HepG2 (cell line): Measurements from ENCODE around the gene HID1. TPM values are rescaled to one million over a fixed set of nuclear protein-coding genes. Genes with fewer than 3 reads are reported as not detected.

Experiments used
- FOXA3 ChIP-seq: IDR thresholded peaks from 2 replicates; pipeline ENCODE4 v1.6.1; 2016; ENCODE audit warnings: missing genetic modification reagents, missing compliant biosample characterization
- NCOA2 ChIP-seq: sonication (generic); formaldehyde crosslinking; IDR thresholded peaks from 2 replicates; pipeline ENCODE4 v1.8.0; 2022; ENCODE audit warnings: inconsistent platforms
- SP1 ChIP-seq, 2 experiments: fragments of 450-650 bp in 1 of 2; sonication (generic) in 1 of 2; formaldehyde crosslinking in 1 of 2; IDR thresholded peaks; 2 replicates each; pipeline versions ENCODE4 v1.4.0 to v1.6.1; 2016 to 2020; ENCODE audit warnings: missing genetic modification reagents in 1 of 2
- SP2 ChIP-seq: sonication (generic); formaldehyde crosslinking; IDR thresholded peaks from 2 replicates; pipeline ENCODE4 v1.5.1; 2020; ENCODE audit warnings: mild to moderate bottlenecking, missing genetic modification reagents
- ZC3H13 ChIP-seq: sonication (generic); formaldehyde crosslinking; IDR thresholded peaks from 2 replicates; pipeline ENCODE4 v1.8.1; 2023; ENCODE audit warnings: mild to moderate bottlenecking, missing genetic modification reagents, moderate library complexity
- ZNF225 ChIP-seq: sonication (generic); formaldehyde crosslinking; IDR thresholded peaks from 2 replicates; pipeline ENCODE4 v1.4.0; 2020; ENCODE audit warnings: mild to moderate bottlenecking, missing genetic modification reagents
- ZNF550 ChIP-seq: sonication (generic); formaldehyde crosslinking; IDR thresholded peaks from 2 replicates; pipeline ENCODE4 v1.4.0; 2020; ENCODE audit warnings: mild to moderate bottlenecking, missing genetic modification reagents, borderline replicate concordance
- ZNF558 ChIP-seq: sonication (generic); formaldehyde crosslinking; IDR thresholded peaks from 2 replicates; pipeline ENCODE4 v1.9.0; 2022; ENCODE audit warnings: mild to moderate bottlenecking, missing genetic modification reagents, borderline replicate concordance
- ZNF562 ChIP-seq: sonication (generic); formaldehyde crosslinking; IDR thresholded peaks from 2 replicates; pipeline ENCODE4 v1.8.0; 2022; ENCODE audit warnings: missing genetic modification reagents, borderline replicate concordance
- ZNF605 ChIP-seq: sonication (generic); formaldehyde crosslinking; IDR thresholded peaks from 2 replicates; pipeline ENCODE4 v1.8.0; 2022; ENCODE audit warnings: mild to moderate bottlenecking, missing genetic modification reagents
- polyA plus RNA-seq, 8 experiments: library from polyadenylated mRNA; depleted of rRNA in 3 of 8; stranded (reverse) in 7 of 8; unstranded in 1 of 8; fragments of >200 nt; fragmentation: Illumina TruSeq in 4 of 8; extraction: Trizol in 4 of 8; gene quantifications; 2 replicates each; pipeline versions ENCODE4 v1.2.1 to v1.2.3, GENCODE V29; 2011 to 2016; ENCODE audit warnings: low read depth in 4 of 8, missing spikeins in 1 of 8, mixed read lengths in 1 of 8; ENCODE audit not compliant: insufficient read depth in 1 of 8
- total RNA-seq, 5 experiments: library from RNA; depleted of rRNA; stranded (reverse); fragments of >200 nt; fragmentation: Illumina TruSeq; extraction: Trizol; gene quantifications; 2 replicates each; pipeline ENCODE4 v1.2.3, GENCODE V29; 2016; ENCODE audit warnings: low read depth in 1 of 5
- TF ChIP-seq, protein P1 (sequence below): sonication (generic); formaldehyde crosslinking; conservative IDR thresholded peaks from 2 replicates; pipeline ENCODE4 v1.8.0; 2022; ENCODE audit warnings: mild to moderate bottlenecking, moderate library complexity, missing genetic modification reagents
- TF ChIP-seq, protein P2 (sequence below): sonication (generic); formaldehyde crosslinking; IDR thresholded peaks from 2 replicates; pipeline ENCODE4 v1.8.1; 2023; ENCODE audit warnings: mild to moderate bottlenecking, missing genetic modification reagents
- TF ChIP-seq, protein P3 (sequence below): sonication (generic); formaldehyde crosslinking; IDR thresholded peaks from 2 replicates; pipeline ENCODE4 v1.4.0; 2020; ENCODE audit warnings: missing genetic modification reagents
- TF ChIP-seq, protein P4 (sequence below): sonication (generic); formaldehyde crosslinking; IDR thresholded peaks from 2 replicates; pipeline ENCODE4 v1.8.0; 2022; ENCODE audit warnings: mild to moderate bottlenecking, missing genetic modification reagents, moderate library complexity
- TF ChIP-seq, protein P5 (sequence below): IDR thresholded peaks from 2 replicates; pipeline ENCODE4 v1.6.1; 2016; ENCODE audit warnings: missing biosample characterization, missing genetic modification reagents, low read depth

HID1 gene
- total and polyA plus RNA-seq, 2 of the 13 experiments (the other 11 are each of a cell fraction or from before 2014, with no cell fraction given): 2.1 to 10.6 TPM

DNA sequence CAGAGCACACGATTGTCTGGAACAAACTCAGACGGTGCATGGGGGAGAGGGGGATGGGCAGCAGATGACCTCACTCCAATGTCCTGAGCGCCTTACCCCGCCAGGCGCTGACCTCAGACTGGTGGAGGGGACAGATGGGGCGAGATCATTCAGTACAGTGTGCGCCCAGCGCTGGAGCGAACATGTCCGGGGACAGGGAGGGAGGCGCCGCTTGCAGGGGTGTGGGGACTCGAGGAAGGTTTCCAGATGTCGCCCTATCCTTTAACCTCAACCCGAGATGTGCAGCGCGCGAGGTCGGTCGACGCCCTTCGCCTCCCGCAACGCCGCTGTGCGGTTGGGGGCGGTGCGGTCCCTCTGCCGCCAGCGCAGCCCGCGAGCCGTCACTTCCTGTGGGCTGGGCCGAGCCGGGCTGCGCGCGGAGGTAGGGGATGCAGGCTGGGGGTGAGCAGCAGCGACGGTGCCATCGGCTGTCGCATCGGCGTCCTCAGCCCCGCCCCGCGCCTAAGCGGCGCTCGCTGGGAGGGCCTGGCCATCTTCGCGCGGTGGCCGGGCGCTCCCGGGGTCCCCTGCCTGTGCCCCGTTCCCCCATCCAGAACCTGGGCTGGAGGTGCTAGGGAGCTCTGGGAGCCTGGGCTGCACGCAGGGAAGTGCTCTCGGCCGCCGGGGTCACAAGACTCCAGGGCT, 9.6 kb upstream of the HID1 start (continued):
- TF ChIP-seq, protein P1, sequence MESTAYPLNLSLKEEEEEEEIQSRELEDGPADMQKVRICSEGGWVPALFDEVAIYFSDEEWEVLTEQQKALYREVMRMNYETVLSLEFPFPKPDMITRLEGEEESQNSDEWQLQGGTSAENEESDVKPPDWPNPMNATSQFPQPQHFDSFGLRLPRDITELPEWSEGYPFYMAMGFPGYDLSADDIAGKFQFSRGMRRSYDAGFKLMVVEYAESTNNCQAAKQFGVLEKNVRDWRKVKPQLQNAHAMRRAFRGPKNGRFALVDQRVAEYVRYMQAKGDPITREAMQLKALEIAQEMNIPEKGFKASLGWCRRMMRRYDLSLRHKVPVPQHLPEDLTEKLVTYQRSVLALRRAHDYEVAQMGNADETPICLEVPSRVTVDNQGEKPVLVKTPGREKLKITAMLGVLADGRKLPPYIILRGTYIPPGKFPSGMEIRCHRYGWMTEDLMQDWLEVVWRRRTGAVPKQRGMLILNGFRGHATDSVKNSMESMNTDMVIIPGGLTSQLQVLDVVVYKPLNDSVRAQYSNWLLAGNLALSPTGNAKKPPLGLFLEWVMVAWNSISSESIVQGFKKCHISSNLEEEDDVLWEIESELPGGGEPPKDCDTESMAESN (CRISPR knock-in tag): peak; percentile 78
- TF ChIP-seq SP2 (CRISPR knock-in tag) (peak; percentile 73), ZNF225 (CRISPR knock-in tag) (0 out of 2 replicates have a peak, but pooled peaks have one; percentile 77), FOXA3 (CRISPR knock-in tag) (peak; percentile 62), ZC3H13 (peak; percentile 66; the same call in 1 of the 2 replicates), NCOA2 (CRISPR knock-in tag) (peak; percentile 16; the same call in 1 of the 2 replicates), ZNF605 (CRISPR knock-in tag) (no peak), SP1 (IDR thresholded peaks at IDR 0.05) (no peak), SP1 (CRISPR knock-in tag; IDR thresholded peaks at IDR 0.05) (peak; percentile 79), ZNF550 (0 out of 2 replicates have a peak, but pooled peaks have one; percentile 59), ZNF562 (CRISPR knock-in tag) (no peak), ZNF558 (CRISPR knock-in tag) (no peak; the same call in 1 of the 2 replicates)
- TF ChIP-seq, protein P2, sequence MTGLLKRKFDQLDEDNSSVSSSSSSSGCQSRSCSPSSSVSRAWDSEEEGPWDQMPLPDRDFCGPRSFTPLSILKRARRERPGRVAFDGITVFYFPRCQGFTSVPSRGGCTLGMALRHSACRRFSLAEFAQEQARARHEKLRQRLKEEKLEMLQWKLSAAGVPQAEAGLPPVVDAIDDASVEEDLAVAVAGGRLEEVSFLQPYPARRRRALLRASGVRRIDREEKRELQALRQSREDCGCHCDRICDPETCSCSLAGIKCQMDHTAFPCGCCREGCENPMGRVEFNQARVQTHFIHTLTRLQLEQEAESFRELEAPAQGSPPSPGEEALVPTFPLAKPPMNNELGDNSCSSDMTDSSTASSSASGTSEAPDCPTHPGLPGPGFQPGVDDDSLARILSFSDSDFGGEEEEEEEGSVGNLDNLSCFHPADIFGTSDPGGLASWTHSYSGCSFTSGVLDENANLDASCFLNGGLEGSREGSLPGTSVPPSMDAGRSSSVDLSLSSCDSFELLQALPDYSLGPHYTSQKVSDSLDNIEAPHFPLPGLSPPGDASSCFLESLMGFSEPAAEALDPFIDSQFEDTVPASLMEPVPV (CRISPR knock-in tag): peak; percentile 96
- TF ChIP-seq, protein P3, sequence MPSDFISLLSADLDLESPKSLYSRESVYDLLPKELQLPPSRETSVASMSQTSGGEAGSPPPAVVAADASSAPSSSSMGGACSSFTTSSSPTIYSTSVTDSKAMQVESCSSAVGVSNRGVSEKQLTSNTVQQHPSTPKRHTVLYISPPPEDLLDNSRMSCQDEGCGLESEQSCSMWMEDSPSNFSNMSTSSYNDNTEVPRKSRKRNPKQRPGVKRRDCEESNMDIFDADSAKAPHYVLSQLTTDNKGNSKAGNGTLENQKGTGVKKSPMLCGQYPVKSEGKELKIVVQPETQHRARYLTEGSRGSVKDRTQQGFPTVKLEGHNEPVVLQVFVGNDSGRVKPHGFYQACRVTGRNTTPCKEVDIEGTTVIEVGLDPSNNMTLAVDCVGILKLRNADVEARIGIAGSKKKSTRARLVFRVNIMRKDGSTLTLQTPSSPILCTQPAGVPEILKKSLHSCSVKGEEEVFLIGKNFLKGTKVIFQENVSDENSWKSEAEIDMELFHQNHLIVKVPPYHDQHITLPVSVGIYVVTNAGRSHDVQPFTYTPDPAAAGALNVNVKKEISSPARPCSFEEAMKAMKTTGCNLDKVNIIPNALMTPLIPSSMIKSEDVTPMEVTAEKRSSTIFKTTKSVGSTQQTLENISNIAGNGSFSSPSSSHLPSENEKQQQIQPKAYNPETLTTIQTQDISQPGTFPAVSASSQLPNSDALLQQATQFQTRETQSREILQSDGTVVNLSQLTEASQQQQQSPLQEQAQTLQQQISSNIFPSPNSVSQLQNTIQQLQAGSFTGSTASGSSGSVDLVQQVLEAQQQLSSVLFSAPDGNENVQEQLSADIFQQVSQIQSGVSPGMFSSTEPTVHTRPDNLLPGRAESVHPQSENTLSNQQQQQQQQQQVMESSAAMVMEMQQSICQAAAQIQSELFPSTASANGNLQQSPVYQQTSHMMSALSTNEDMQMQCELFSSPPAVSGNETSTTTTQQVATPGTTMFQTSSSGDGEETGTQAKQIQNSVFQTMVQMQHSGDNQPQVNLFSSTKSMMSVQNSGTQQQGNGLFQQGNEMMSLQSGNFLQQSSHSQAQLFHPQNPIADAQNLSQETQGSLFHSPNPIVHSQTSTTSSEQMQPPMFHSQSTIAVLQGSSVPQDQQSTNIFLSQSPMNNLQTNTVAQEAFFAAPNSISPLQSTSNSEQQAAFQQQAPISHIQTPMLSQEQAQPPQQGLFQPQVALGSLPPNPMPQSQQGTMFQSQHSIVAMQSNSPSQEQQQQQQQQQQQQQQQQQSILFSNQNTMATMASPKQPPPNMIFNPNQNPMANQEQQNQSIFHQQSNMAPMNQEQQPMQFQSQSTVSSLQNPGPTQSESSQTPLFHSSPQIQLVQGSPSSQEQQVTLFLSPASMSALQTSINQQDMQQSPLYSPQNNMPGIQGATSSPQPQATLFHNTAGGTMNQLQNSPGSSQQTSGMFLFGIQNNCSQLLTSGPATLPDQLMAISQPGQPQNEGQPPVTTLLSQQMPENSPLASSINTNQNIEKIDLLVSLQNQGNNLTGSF (CRISPR knock-in tag): peak; percentile 69
- TF ChIP-seq, protein P4, sequence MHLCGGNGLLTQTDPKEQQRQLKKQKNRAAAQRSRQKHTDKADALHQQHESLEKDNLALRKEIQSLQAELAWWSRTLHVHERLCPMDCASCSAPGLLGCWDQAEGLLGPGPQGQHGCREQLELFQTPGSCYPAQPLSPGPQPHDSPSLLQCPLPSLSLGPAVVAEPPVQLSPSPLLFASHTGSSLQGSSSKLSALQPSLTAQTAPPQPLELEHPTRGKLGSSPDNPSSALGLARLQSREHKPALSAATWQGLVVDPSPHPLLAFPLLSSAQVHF (CRISPR knock-in tag): peak; percentile 73; the same call in 1 of the 2 replicates
- TF ChIP-seq, protein P5, sequence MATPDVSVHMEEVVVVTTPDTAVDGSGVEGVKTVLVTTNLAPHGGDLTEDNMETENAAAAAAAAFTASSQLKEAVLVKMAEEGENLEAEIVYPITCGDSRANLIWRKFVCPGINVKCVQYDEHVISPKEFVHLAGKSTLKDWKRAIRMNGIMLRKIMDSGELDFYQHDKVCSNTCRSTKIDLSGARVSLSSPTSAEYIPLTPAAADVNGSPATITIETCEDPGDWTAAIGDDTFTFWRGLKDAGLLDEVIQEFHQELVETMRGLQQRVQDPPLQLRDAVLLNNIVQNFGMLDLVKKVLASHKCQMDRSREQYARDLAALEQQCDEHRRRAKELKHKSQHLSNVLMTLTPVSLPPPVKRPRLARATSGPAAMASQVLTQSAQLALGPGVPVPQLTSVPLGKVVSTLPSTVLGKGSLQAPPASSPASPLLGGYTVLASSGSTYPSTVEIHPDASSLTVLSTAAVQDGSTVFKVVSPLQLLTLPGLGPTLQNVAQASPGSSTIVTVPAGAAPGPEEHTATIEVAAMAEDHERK (CRISPR knock-in tag): peak; percentile 38; the same call in 1 of the 2 replicates
